Neuron (in vitro differentiated cells): Measurements from ENCODE around the gene ZNF610.
"Not testable (repeated sequence)": the region's sequence is repeated elsewhere in the genome, so short reads cannot be mapped to it uniquely, and the experiment has no call there.

Experiments
- H2AFZ ChIP-seq: one replicate; pipeline ENCODE4 v1.6.1; 2013; ENCODE audit warnings: low read depth, mild to moderate bottlenecking, inconsistent platforms, low read length, moderate library complexity
- H3K27me3 ChIP-seq: one replicate; pipeline ENCODE4 v1.6.1; 2013; ENCODE audit warnings: low read length; ENCODE audit not compliant: insufficient read depth
- H3K36me3 ChIP-seq: one replicate; pipeline ENCODE4 v1.6.1; 2013; ENCODE audit warnings: low read length; ENCODE audit not compliant: insufficient read depth
- H3K4me1 ChIP-seq: one replicate; pipeline ENCODE4 v1.6.1; 2013; ENCODE audit warnings: low read length; ENCODE audit not compliant: insufficient read depth
- H3K4me3 ChIP-seq: 2 replicates; pipeline ENCODE4 v1.5.1; 2013; ENCODE audit warnings: mild to moderate bottlenecking, low read length, moderate library complexity
- H3K9me3 ChIP-seq: one replicate; pipeline ENCODE4 v1.6.1; 2013; ENCODE audit warnings: low read length

ZNF610 gene

GRCh38 chr19:52336117-52336790 lies at the start of gene ZNF610:
TSS of gene ZNF610 (plus strand) at chr19:52336243. CDS start at chr19:52349173, 12,930 bp downstream.
- H3K4me1 ChIP-seq: peaks cover 4% of the 10 kb centered on the region
- peak within 1 kb of the TSS; percentile 90 for H3K4me3 ChIP-seq
- peaks cover 26% of the 10 kb centered on the region for H3K9me3 ChIP-seq
- peak within 1 kb of the TSS; percentile 61 for H2AFZ ChIP-seq
- no peaks in the 10 kb centered on the region for H3K27me3 ChIP-seq
- H3K36me3 ChIP-seq: peaks cover 10% of the 10 kb centered on the region

DNA sequence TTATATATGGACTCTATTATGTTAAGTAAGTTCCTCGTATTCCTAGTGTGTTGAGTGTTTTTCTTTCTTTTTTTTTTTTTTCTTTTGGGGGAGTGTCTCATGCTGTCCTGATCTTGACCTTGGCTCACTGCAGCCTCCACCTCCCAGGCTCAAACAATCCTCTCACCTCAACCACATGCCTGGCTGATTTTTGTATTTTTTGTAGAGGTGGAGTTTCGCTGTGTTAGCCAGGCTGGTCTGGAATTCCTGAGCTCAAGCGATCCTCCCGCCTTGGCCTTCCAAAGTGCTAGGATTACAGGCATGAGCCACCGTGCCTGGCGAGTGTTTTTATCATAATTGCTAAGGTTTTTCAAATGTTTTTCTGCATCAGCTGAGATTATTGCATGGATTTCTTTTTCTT lies 49.8 kb upstream of the ZNF610 start:
- no peak overlapping the region for H3K4me3 ChIP-seq
- H3K36me3 ChIP-seq: peaks cover 88% of the 10 kb centered on the region
- H3K27me3 ChIP-seq: no peaks in the 10 kb centered on the region
- no peaks in the 10 kb centered on the region for H3K4me1 ChIP-seq
- no peak overlapping the region for H2AFZ ChIP-seq
- H3K9me3 ChIP-seq: peaks cover 59% of the 10 kb centered on the region

GRCh38 chr19:52291781-52292180 lies 44.3 kb upstream of the ZNF610 start:
- H3K4me1 ChIP-seq: no peaks in the 10 kb centered on the region
- H3K9me3 ChIP-seq: peaks cover 27% of the 10 kb centered on the region
- no peak overlapping the region for H3K4me3 ChIP-seq
- no peaks in the 10 kb centered on the region for H3K27me3 ChIP-seq
- H3K36me3 ChIP-seq: peaks cover 48% of the 10 kb centered on the region
- no peak overlapping the region for H2AFZ ChIP-seq

DNA sequence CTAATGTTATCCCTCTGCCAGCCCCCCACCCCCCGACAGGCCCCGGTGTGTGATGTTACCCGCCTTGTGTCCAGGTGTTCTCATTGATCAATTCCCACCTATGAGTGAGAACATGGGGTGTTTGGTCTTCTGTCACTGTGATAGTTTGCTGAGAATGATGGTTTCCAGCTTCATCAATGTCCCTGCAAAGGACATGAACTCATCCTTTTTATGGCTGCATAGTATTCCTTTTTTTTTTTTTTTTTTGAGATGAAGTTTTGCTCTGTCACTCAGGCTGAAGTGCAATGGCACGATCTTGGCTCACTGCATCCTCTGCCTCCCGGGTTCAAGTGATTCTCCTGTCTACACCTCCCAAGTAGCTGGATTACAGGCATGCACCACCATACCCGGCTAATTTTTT lies 43.1 kb upstream of the ZNF610 start:
- H3K9me3 ChIP-seq: peaks cover 21% of the 10 kb centered on the region

GRCh38 chr19:52296400-52296772 lies 39.7 kb upstream of the ZNF610 start:
- Histone ChIP-seq H2AFZ (peak overlapping the region; percentile 70), H3K36me3 (peaks cover 34% of the 10 kb centered on the region), H3K27me3 (no peaks in the 10 kb centered on the region), H3K9me3 (peaks cover 19% of the 10 kb centered on the region), H3K4me3 (peak overlapping the region; percentile 97), H3K4me1 (peaks cover 7% of the 10 kb centered on the region)

More for the DNA sequence above, 43.1 kb upstream of the ZNF610 start:
- not testable (repeated sequence) for H3K27me3 ChIP-seq, H3K4me3 ChIP-seq, H2AFZ ChIP-seq, H3K4me1 ChIP-seq
- peaks cover 38% of the 10 kb centered on the region for H3K36me3 ChIP-seq

DNA sequence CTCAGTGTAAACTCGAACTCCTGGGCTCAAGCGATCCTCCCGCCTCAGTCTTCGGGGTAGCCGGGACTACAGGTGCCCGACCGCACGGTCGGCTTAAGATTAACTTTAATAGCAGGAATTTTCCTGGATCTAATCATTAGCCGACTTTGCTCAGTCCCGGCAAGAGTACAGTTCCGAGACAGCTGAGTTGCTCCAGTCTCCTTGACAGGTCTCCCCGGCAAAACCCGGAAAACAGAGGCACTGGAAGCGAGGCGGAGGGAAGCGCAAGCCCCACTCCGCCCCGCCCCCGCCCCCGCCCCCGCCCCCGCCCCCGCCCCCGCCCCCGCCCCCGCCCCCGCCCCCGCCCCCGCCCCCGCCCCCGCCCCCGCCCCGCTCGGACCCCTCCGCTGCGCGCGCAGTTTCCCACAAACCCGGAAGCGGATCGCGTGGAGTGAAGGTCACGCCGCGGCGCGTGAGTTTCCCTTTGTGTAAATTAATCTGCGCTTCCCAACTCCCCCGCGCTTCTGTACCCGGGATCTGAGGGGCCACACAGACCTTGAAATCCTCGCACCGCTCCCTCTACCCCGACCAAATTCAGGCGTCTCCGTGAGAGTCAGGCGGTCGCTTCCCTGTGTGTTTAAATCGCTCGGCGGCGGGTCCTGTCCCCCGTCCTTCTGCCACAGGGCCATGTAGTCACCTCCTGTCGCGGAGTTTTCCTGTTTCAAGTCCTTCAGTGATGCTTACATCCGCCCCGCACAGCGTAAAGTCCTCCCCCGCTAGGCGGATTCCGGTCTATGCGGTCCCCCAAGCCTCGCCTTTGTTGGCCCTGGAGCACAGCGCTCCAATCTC lies 39.1 kb upstream of the ZNF610 start, which contains the start of gene ZNF480:
TSS of gene ZNF480 (plus strand) at position 397 of the 828 bp plus-strand sequence. CDS start 3,244 bp downstream, outside the sequence.
- Histone ChIP-seq H3K36me3 (peaks cover 36% of the 10 kb centered on the region), H2AFZ (peak within 1 kb of the TSS; percentile 85), H3K27me3 (no peaks in the 10 kb centered on the region), H3K4me3 (peak within 1 kb of the TSS; percentile 97), H3K9me3 (peaks cover 23% of the 10 kb centered on the region), H3K4me1 (peaks cover 7% of the 10 kb centered on the region)

DNA sequence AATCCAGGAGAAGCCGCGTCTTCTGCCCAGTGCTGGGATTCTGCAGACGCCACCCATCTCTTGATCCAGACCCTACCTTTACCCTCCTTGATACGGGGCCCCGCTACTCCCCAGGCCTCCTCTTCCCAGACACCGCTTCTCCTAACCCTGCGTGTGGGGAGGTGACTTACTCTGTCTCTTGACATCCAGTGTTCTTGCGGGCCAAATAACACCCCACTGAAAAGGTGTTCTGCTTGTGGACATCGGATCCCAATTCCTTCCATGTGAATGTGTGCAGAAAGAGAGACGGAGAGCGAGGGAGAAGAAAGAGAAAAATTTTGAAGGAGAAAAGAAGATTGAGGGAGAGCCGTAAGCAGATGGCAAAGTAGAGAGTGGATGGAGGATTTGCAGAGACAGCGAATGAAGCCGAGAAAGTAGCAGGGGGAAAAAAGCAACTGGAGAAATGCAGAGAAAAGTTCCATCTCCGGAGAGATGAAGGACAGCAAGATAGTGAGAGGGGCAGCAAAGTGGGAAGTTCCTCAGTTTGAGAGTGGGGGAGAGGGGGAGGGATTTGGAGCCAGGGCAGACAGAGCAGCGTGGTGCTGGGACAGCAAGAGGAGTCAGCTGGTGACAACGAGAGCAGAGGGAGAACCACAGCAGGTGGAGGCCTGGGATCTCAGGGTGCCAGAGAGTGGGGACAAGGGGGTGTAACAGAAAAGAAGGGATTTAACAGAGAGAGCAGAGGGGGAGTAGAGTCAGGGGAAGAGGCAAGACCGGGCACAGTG lies 38.3 kb upstream of the ZNF610 start:
- Histone ChIP-seq H3K4me1 (peaks cover 7% of the 10 kb centered on the region), H3K4me3 (peak overlapping the region; percentile 97), H3K36me3 (peaks cover 38% of the 10 kb centered on the region), H3K27me3 (no peaks in the 10 kb centered on the region), H2AFZ (peak overlapping the region; percentile 85), H3K9me3 (peaks cover 29% of the 10 kb centered on the region)

DNA sequence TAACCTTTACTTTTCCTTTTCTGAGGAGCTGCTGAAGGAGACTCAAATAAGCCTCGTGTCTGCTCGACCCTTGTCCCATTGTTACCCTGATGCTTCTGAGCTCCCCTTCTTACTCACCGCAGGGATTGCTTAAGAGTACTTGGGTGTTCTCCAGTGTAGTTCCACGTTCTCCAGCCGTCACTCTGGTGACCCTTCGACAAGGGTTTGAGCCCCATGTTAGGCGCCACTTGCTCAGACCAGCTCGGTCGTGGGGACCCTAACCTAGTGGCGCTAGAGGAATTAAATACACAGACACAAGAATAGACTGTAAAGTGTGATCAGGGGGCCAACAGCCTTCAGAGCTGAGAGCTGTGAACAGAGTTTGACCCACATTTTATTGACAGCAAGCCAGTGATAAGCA lies 28.8 kb upstream of the ZNF610 start:
- H3K27me3 ChIP-seq: no peaks in the 10 kb centered on the region
- H3K4me3 ChIP-seq: no peak overlapping the region
- peaks cover 53% of the 10 kb centered on the region for H3K9me3 ChIP-seq
- no peaks in the 10 kb centered on the region for H3K4me1 ChIP-seq
- H2AFZ ChIP-seq: no peak overlapping the region
- peaks cover 70% of the 10 kb centered on the region for H3K36me3 ChIP-seq

DNA sequence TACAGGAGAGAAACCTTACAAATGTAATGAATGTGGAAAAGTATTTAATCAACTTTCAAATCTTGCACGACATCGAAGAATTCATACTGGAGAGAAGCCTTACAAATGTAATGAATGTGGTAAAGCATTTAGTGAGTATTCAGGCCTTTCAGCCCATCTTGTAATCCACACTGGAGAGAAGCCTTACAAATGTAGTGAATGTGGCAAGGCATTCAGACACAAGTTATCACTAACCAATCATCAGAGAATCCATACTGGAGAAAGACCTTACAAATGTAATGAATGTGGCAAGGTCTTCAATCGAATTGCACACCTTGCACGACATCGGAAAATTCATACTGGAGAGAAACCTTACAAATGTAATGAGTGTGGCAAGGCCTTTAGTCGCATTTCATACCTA lies 13.6 kb upstream of the ZNF610 start:
- Histone ChIP-seq H3K9me3 (peaks cover 77% of the 10 kb centered on the region), H3K4me3 (no peak overlapping the region), H3K36me3 (peaks cover 79% of the 10 kb centered on the region), H3K27me3 (no peaks in the 10 kb centered on the region), H2AFZ (no peak overlapping the region), H3K4me1 (no peaks in the 10 kb centered on the region)

DNA sequence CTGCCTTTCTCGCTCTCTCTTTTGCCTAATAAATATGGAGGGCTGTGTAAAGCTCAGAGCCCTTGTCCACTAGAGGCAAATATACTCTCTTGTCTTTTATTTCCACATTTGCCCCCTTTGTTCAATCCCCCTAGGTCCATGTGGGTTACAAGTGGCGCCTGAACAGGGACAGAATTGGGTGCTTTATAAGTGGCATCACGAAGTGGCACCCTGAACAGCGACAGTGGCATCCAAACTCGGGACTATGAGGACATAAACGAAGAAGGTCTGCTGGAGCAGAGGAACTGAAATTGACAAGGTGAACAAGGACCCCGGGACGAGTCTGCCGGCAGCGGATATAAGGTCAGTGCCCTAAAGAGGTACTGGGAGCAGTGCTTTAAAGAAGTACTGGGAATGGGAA lies 4.3 kb upstream of the ZNF610 start:
- Histone ChIP-seq H2AFZ (no peak overlapping the region), H3K27me3 (no peaks in the 10 kb centered on the region), H3K9me3 (peaks cover 29% of the 10 kb centered on the region), H3K4me3 (no peak overlapping the region), H3K4me1 (no peaks in the 10 kb centered on the region), H3K36me3 (no peaks in the 10 kb centered on the region)

DNA sequence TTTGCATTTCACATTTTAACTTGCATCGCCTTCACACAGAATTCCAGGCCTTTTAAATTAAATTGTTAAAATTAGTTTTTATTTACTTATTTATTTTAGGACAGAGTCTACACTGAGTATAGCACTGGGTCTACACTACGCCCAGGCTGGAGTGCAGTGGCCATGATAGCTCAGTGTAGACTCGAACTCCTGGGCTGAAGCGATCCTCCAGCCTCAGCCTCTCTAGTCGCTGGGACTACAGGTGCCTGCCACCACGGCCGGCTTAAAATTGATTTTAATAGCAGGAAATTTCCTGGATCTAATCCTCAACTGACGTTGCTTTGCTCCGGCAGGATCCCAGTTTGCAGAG lies 301 bp upstream of the ZNF610 start:
- Histone ChIP-seq H2AFZ (peak overlapping the region; percentile 61), H3K27me3 (no peaks in the 10 kb centered on the region), H3K4me1 (peaks cover 4% of the 10 kb centered on the region), H3K9me3 (peaks cover 30% of the 10 kb centered on the region), H3K36me3 (peaks cover 10% of the 10 kb centered on the region), H3K4me3 (peak overlapping the region; percentile 90)

DNA sequence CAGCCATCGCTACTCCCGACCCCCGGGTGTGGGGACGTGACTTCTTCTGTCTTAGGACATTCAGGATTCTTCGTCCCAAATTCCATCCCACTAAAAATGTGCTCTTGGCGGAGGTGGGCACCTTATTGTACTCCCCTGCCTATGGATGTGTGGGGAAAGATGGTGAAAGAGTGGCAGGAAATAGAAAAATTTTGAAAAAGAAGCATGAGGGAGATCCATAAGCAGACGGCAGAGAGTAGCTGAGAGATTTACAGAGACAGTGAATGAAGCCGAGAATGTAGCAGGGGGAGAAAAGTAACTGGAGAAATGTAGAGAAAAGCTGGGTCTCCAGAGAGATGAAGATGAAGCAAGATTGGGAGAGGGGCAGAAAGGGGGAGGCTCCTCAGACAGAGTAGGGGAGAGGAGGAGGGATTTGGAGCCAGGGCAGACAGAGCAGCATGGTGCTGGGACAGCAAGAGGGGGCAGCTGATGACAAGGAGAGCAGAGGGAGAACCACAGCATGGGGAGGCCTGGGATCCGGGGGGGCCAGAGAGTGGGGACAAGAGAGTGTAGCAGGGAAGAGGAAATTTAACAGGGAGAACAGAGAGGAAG lies 843 bp downstream of the ZNF610 start:
- Histone ChIP-seq H3K36me3 (peaks cover 12% of the 10 kb centered on the region), H3K27me3 (no peaks in the 10 kb centered on the region), H3K4me3 (peak overlapping the region; percentile 90), H3K4me1 (peaks cover 4% of the 10 kb centered on the region), H2AFZ (peak overlapping the region; percentile 61), H3K9me3 (peaks cover 23% of the 10 kb centered on the region)
